ENCODE data around the gene C6orf62.
"Not testable (repeated sequence)": the region's sequence is repeated elsewhere in the genome, so short reads cannot be mapped to it uniquely, and the experiment has no call there.

Gene C6orf62

DNA sequence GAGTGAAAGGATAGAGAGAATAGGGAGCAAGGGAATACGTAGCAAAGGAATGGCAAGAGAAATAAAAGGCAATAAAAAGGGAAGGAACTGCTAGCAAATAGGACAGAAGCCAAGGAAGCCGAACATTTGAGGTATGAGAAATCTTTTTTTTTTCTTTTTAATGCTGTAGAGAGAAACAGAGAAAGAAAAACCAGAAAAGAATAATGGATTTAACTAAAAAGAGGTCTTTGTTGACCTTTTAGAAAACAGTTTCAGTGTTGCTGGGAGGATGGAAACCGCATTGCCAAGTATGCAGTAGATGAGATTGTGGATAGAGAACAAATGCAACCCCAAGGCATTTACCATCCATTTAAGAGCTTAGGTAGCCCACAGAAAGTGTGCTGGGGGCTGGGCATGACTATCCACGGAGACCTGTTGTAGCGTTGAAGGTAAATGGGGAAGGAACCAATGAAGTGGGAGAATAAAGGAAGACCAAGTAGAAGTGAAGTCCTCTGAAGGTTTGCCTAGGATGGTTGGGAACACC, 23.3 kb upstream of the C6orf62 start:
- DNase-seq (ENCODE audit: low spot score): no peak

DNA sequence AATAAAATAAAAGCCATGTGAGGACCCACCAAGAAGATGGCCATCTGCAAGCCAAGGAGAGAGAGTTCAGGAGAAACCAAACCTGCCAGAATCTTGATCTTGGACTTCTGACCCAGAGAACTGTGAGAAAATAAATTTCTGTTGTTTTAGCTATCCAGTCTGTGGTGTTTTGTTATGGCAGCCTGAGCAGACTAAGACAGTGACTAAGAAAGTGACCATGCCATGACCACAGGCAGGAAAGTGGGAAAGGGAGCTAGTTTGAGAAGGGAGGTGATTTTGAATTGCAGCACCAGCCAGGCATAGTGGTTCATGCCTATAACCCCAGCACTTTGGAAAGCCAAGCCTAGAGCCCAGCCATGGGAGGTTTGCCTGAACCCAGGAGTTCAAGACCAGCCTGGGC, 21.9 kb upstream of the C6orf62 start:
- DNase-seq (ENCODE audit: low spot score): no peak

DNA sequence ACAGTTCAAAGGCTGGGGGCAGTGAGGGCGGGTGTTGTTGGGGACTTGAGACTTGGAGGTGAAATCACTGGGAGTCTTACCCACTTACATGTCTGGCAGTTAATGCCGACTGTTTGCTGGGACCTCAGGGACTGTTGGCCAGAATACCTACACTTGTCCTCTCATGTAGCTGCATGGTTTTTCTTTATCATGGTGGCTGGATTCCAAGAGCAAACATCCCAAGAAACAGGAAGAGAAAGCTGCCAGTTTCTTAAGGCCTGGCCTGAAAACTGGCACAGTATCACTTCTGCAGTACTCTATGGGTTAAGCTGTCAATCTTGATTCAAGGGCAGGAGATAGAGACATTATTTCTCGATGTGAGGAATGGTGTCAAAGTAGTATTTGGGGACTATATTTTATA, 19.8 kb upstream of the C6orf62 start:
- no peak for DNase-seq (ENCODE audit: low spot score)

DNA sequence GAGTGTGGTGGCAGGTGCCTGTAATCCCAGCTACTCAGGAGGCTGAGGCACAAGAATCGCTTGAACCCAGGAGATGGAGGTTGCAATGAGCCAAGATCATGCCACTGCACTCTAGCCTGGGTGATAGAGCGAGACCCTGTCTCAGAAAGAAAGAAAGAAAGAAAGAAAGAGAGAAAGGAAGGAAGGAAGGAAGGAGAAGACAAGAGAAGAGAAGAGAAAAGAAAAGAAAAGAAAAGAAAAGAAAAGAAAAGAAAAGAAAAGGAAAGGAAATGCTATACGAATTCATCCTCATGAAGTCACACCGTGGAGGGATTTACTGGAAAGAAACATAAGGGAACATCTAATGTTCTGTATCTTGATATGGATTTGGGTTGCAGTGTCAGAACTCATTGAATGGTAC, 15.8 kb upstream of the C6orf62 start:
- not testable (repeated sequence) for DNase-seq (ENCODE audit: low spot score)

DNA sequence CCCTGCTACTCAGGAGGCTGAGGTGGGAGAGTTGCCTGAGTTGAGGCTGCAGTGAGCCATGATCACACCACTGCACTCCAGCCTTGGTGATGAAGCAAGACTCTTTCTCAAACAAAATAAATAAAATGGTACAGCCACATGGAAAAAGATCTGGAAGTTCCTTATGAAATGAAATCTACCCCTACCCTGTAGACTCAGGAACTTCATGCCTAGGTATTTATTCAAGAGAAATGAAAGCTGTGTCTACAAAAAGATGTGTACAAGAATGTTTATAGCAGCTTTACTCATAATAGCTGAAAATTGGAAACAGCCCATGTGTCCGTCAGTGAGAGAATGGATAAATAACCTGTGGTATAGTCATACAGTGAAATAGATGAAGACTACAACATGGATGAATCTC, 15.2 kb upstream of the C6orf62 start:
- no peak for DNase-seq (ENCODE audit: low spot score)

DNA sequence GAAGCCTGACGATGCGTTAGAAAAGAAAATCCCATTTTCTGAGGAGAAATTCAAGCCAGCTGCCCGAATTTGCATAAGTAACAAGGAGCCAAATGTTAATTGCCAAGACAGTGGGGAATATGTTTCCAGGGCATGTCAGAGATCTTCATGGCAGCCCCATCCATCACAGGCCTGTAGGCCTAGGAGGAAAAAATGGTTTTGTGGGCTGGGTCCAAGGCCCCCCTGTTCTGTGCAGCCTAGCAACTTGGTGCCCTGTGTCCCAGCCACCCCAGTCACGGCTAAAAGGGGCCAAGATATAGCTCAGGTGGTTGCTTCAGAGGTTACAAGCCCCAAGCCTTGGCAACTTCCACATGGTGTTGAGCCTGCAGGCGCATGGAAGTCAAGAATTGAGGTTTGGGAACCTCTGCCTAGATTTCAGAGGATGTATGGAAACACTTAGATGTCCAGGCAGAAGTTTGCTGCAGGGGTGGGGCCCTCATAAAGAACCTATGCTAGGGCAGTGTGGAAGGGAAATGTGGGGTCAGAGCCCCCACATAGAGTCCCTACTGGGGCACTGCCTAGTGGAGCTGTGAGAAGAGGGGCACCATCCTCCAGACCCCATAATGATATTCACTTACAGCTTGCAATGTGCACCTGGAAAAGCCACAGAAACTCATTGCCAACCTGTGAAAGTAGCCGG, 12.6 kb upstream of the C6orf62 start:
- DNase-seq (ENCODE audit: low spot score): not testable (repeated sequence)

DNA sequence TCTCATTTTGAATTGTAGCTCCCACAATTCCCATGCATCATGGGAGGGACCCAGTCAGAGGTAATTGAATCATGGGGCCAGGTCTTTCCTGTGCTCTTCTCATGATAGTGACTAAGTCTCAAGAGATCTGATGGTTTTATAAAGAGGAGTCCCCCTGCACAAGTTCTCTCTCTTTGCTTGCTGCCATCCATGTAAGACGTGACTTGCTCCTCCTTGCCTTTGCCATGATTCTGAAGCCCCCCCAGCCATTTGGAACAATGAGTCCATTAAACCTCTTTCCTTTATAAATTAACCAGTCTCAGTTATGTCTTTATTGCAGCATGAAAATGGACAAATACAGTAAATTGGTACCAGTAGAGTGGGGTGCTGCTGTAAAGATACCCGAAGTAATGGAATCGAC, 11.7 kb upstream of the C6orf62 start:
- not testable (repeated sequence) for DNase-seq (ENCODE audit: low spot score)

DNA sequence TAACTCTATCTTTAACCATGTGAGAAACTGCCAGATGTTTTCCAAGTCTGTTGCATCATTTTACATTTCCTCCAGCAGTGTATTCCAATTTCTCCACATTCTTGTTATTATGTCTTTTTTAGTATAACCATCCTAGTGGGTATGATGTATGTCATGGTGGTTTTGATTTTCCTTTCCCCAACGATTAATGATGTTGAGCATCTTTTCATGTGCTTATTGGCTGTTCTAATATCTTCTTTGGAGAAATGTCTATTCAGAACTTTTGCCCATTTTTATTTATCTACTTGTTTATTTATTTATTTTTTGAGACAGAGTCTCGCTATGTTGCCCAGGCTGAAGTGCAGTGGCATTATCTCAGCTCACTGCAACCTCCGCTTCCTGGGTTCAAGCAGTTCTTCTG, 4.3 kb upstream of the C6orf62 start:
- DNase-seq (ENCODE audit: low spot score): no peak

DNA sequence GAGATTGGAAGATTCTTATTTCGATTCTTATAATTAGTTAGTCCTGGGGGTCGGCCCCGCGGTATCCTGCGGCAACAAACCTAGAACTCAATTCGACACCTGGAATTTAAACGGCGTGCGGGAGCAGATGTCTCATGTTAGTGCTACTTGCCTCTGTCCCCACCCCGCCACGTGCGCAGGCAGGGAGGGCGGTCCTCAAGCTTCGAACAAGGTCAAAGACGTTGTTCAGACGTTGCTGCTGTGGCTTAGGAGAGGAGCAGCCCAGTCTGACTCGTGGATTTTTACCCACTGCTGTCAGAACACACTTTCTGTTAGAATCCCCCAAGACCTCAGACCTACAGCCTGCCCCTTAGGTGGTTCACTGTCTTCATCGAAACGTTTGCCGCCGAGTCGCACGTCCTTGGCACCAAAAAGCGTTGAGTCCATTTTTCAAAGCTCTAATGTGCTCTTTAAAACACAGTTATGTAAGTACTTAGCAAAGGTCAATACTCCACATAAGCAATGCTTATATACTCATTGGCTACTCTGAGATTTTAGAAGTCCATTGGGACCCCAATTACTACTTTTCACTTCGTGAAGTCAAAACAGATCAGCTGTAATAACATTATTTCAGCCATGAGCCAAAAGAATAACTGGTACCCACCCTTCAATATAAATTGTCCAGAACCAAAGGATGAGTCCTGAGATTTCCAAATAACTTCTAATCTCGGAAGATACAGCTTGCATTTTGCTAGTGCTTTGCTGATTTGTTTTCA, 2.7 kb upstream of the C6orf62 start:
- no peak for DNase-seq (ENCODE audit: low spot score)

DNA sequence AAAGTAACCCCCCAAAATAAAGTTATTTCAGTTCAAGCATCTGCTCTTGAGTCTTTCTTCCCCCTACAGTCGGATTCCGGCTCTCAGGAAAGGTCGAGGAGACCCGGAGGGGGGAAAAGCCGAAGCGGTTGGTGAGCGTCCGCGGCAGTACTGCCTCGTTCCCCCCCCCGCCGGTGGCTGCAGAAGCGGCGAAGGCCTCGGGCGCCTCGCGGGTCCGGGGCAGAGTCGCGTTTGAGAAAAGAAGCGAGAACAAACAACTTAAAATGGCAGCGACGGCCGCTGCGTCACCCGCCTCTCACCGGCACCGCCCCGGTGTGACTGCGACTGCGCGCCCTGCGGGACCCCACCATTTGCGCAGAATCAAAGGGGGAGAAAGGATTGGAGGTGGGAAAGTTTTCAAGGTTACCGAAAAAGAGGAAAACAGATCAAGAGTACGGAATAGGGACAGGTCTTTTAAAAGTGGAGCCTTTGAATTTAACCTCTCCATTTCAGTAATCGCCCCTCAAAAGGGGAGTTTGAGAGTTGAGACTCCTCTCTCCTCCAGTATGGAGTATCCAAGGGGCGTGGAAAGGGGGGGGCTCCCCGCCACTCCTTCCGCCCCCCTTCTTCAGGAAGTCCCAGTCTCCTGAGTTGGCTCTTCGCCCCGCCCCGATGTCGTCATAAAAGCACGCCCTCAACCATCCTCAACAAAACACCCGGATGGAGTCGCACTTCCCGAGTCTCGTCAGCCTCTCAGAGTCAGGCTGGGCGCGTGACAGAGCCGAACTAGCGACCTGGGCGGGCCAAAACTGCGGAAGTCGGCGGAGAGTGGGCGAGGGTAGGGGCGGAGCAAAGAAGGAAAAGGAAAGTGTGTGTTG, 1.9 kb upstream of the C6orf62 start:
- DNase-seq (ENCODE audit: low spot score): peak; percentile 97

DNA sequence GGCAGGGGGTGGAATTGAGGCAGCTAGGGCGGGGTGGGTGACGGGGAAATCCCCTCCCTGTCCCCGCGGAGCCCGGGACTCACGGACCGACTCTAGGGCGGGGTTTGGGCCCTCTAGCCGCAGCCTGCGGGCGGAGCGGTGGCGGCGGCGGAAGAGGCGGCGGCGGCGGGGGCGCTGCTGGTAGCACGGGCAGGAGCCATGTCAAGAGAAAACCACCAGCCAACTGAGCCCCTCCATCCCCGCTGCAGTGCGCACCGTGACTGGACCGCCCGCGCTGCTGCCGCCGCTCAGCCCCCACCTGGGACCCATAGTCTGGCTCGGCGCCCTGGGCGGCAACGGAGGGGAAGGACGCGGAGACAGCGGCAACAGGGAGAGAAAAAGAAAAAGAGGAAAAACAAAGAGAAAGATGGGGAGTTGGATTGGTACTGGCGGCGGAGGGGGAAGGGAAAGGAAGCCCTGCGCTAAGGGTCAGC, 1.2 kb upstream of the C6orf62 start:
- peak; percentile 50 for DNase-seq (ENCODE audit: low spot score)

DNA sequence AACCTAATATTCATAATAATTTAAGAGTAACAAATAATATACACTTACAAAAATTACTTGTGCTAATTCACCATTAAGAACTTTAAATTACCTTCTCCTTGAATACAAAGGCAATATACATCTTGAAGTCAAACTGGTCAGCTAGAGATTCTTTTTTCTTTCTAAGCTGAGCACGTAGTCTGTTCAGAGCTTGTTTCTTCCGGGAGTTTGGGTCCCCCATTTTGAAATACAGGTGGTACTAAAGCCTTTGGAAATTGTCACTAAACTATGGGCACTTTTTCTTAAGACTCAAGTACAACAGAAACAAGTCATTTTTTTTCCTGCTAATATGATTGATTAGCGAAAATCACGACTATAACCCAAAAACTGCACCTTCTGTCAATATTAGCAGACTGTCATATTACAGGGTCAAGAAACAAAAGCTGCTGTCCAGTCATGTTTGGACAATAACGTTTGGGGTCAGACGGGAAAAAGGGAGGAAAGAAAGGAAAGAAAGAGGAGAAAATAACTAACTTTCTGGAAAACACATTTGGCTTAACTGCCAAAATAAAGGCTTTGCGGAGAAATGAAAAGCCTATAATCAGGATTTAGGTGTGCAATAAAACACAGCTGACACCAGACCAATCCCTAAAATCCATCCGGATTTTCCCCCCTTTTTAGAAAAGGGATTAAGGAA, 367 bp downstream of the C6orf62 start:
- no peak for DNase-seq (ENCODE audit: low spot score)

DNA sequence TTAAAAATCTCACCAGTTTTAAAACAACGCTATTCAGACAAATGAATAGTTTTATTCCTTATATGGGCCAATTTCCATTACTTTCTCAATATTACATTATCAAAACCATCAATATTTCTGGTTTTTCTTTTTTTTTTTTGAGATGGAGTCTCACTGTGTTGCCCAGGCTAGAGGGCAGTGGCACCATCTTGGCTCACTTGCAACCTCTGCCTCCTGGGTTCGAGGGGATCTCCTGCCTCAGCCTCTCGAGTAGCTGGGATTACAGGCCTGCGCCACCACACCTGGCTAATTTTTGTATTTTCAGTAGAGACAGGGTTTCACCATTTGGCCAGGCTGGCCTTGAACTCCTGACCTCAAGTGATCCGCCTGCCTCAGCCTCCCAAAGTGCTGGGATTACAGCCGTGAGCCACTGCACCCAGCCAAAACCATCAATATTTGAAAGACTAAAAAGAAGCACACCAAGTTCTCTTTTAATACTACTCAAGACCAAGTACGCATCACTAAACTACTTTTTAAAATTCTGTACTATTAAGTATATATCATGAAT, 2.3 kb downstream of the C6orf62 start:
- not testable (repeated sequence) for DNase-seq (ENCODE audit: low spot score)

DNA sequence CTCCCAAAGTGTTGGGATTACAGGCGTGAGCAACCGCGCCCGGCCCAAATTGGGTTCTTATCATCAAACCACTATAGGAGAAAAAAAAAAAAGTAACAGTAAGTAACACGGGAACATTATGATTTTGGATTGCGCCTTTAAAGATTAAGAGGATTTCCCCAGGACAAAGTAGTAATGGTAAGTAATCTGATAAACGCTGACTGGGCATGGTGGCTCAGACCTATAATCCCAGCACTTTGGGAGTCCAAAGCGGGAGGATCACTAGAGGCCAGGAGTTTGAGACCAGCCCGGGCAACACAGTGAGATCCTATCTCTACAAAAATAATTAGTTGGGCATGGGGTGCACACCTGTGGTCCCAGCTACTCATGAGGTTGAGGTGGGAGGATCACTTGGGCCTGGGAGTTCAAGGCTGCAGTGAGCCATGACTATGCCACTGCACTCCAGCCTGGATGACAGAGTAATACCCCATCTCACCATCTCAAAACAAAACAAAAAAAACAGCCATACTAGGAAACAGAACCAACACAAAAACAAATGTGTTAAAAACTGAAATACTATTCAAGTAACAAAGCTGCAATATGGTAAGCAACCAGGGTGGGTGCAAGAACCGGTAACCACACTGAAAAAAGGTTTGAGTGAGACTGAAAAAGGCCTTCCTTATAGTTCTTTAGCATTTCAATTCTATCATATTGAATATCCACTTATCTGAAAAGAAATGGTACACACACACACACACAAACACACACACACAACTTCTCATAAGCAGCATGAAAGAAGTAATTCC, 8.2 kb downstream of the C6orf62 start:
- DNase-seq (ENCODE audit: low spot score): no peak

DNA sequence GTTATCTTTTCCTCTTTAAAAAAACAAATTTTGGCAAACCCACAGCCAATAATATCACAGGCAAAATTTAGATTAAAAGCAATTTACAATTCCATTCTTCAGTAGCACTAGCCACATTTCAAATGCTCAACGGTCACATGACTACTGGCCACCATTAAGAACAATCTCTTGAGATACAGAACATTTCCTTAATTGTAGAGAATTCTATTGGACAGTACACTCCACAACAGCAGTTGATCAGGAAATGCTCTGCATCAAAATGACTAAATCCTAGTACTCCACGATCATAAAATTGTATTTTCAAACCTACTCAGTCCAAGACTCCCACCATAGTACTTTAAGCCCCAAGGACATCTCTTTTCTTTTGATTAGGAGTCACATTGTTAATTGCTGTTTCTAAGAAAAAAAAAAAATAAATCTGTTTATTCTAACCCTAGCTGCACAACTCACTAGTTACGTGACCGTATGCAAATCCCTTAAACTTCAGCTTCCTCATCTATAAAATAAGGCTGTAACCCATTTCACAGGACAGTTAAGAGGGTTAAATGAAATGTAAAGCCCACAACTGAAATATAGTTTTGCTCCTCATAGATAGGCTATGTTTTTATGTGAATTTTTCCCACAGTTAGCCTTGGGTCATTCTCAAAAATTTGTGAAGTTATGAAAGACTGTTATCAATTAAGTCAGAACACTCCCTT, 9.8 kb downstream of the C6orf62 start:
- DNase-seq (ENCODE audit: low spot score): no peak

DNA sequence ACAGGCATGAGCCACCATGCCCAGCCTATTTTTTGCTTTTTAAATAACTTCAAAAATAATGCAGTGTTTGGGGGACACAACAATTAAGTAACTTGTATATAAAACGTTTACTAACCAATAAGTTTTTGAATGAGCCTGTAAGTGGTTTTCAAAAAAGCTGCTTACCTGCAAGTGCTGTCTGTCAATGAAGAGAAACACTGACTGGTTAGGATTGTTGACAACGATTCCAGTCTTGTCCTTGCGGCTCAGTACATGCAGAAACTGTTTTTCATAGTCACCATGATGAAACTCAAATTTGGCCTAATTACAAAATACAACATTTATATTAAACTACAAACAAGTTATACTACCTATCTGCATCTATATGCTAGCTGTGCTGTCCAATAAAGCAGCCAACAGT, 10.3 kb downstream of the C6orf62 start:
- no peak for DNase-seq (ENCODE audit: low spot score)

DNA sequence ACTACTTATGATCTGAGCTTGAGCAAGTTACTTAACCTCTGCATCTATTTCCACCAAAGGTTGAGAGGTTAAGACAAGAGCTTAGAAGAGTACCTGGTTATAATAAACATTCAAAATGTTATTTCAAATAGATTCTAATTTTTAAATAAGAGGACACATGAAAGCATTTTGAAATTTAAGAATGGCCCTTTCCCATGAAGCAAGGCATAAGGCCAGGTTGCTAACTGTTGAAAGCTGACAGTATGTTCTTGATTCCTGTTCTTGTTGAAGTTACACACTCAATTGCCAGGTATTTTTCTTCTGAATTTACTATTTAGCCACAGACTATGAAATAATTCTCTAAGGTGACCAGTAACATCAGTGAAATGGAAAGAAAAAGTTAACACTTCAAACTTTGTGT, 14.5 kb downstream of the C6orf62 start:
- DNase-seq (ENCODE audit: low spot score): no peak

DNA sequence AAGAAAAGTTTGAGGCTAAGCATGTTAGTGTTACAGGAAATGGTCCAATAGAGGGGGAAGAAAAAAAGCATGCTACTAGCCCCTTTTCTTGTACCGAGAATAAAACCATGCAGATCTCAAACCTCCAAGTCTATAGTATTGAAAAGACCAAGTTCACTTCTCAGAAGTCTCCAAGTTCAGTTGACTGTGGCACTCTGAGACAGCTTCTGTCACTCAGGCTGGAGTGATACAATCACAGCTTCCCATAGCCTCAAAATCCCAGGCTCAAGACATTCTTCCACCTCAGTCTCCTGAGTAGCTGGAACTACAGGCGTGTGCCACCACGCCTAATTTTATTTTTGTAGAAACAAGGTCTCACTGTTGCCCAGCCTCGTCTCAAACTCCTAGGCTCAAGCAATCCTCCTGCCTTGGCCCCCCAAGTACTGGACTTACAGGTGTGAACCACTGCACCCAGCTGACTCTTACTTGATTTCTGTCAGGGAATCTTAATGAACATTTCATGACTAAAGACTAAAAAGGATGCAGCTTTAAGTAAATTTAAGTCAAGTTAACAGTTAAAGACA, 16.2 kb downstream of the C6orf62 start:
- no peak for DNase-seq (ENCODE audit: low spot score)

DNA sequence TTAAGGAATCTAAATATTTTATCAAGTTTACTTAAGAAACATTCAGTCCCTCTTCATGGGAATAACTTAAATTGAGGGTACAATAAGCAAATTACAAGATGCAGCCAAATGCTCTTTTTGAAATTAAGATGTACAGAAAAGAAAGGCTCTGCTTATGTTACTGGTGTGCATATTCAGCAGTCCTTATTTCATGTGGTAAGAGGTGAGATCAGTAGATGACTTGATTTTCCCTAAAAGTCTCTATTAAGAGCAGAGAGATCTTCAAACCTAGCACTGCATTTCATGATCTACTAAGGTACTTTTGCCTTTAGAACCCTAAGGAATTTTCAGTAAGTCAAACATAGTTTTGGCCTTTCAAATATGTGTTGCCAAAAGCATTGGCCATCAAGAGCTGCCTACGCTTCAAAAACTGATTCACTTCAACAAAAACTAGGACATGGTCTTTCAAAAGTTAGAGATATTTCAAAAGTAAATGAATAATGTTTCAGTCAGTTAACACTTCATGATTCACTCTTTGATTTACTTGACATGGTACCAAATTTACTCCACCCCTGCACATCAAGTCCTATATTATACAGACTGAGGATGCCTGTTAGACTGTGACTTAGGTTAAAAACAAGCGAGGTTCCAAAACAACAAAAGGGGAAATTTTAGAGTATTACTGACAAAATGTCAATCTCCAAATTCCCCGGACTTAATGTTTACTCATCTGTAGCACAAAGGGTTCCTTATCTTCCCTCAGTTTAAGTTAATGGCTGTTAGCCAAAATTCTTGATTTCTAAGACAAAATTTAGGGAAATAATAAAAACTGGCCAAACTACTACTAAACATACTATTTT, 19.2 kb downstream of the C6orf62 start:
- DNase-seq (ENCODE audit: low spot score): no peak
